ENCODE measurements around the gene BMPER.

The BMPER gene

GRCh38 chr7:33940503-33940902 lies 35.2 kb downstream of the BMPER start:
- Histone ChIP-seq H3K9me3 (ENCODE audit: low read length) (no peaks in the 10 kb centered on the region), H3K36me3 (ENCODE audit: insufficient read depth, low read length) (no peaks in the 10 kb centered on the region), H3K4me3 (ENCODE audit: low read length) (no peak overlapping the region), H2AFZ (ENCODE audit: low read depth, low read length) (no peak overlapping the region), H3K4me1 (ENCODE audit: insufficient read depth, low read length) (no peaks in the 10 kb centered on the region), H3K27me3 (ENCODE audit: insufficient read depth, low read length) (no peaks in the 10 kb centered on the region)

GRCh38 chr7:33941418-33941817 lies 36.1 kb downstream of the BMPER start:
- Histone ChIP-seq H3K4me3 (ENCODE audit: low read length) (no peak overlapping the region), H3K27me3 (ENCODE audit: insufficient read depth, low read length) (no peaks in the 10 kb centered on the region), H3K36me3 (ENCODE audit: insufficient read depth, low read length) (no peaks in the 10 kb centered on the region), H2AFZ (ENCODE audit: low read depth, low read length) (no peak overlapping the region), H3K9me3 (ENCODE audit: low read length) (no peaks in the 10 kb centered on the region), H3K4me1 (ENCODE audit: insufficient read depth, low read length) (no peaks in the 10 kb centered on the region)

- no peaks in the 10 kb centered on the region for H3K27me3 ChIP-seq (ENCODE audit: insufficient read depth, low read length)
- H3K36me3 ChIP-seq (ENCODE audit: insufficient read depth, low read length), result no peaks in the 10 kb centered on the region
- no peaks in the 10 kb centered on the region for H3K4me1 ChIP-seq (ENCODE audit: insufficient read depth, low read length)
- H3K4me3 ChIP-seq (ENCODE audit: low read length), result no peak overlapping the region
- no peaks in the 10 kb centered on the region for H3K9me3 ChIP-seq (ENCODE audit: low read length)
- no peak overlapping the region for H2AFZ ChIP-seq (ENCODE audit: low read depth, low read length)
Observed at GRCh38 chr7:33946094-33946699, 40.9 kb downstream of the BMPER start.

GRCh38 chr7:33950047-33950714 lies 44.8 kb downstream of the BMPER start:
- Histone ChIP-seq H2AFZ (ENCODE audit: low read depth, low read length) (no peak overlapping the region), H3K4me1 (ENCODE audit: insufficient read depth, low read length) (no peaks in the 10 kb centered on the region), H3K4me3 (ENCODE audit: low read length) (no peak overlapping the region), H3K27me3 (ENCODE audit: insufficient read depth, low read length) (no peaks in the 10 kb centered on the region), H3K36me3 (ENCODE audit: insufficient read depth, low read length) (no peaks in the 10 kb centered on the region), H3K9me3 (ENCODE audit: low read length) (no peaks in the 10 kb centered on the region)

GRCh38 chr7:33952824-33953223 lies 47.5 kb downstream of the BMPER start:
- Histone ChIP-seq H3K36me3 (ENCODE audit: insufficient read depth, low read length) (no peaks in the 10 kb centered on the region), H2AFZ (ENCODE audit: low read depth, low read length) (no peak overlapping the region), H3K9me3 (ENCODE audit: low read length) (no peaks in the 10 kb centered on the region), H3K4me3 (ENCODE audit: low read length) (no peak overlapping the region), H3K4me1 (ENCODE audit: insufficient read depth, low read length) (no peaks in the 10 kb centered on the region), H3K27me3 (ENCODE audit: insufficient read depth, low read length) (no peaks in the 10 kb centered on the region)

- H3K9me3 ChIP-seq (ENCODE audit: low read length), result no peaks in the 10 kb centered on the region
- H3K27me3 ChIP-seq (ENCODE audit: insufficient read depth, low read length), result no peaks in the 10 kb centered on the region
- no peak overlapping the region for H3K4me3 ChIP-seq (ENCODE audit: low read length)
- H3K36me3 ChIP-seq (ENCODE audit: insufficient read depth, low read length), result no peaks in the 10 kb centered on the region
- H2AFZ ChIP-seq (ENCODE audit: low read depth, low read length), result no peak overlapping the region
- no peaks in the 10 kb centered on the region for H3K4me1 ChIP-seq (ENCODE audit: insufficient read depth, low read length)
Observed at GRCh38 chr7:33958104-33958503, 52.8 kb downstream of the BMPER start.

- Histone ChIP-seq H3K4me3 (ENCODE audit: low read length) (no peak overlapping the region), H3K36me3 (ENCODE audit: insufficient read depth, low read length) (no peaks in the 10 kb centered on the region), H3K4me1 (ENCODE audit: insufficient read depth, low read length) (no peaks in the 10 kb centered on the region)
Observed at GRCh38 chr7:33959676-33960075, 54.3 kb downstream of the BMPER start.

GRCh38 chr7:33961948-33962347 lies 56.6 kb downstream of the BMPER start:
- H3K4me1 ChIP-seq (ENCODE audit: insufficient read depth, low read length), result no peaks in the 10 kb centered on the region
- H3K9me3 ChIP-seq (ENCODE audit: low read length), result no peaks in the 10 kb centered on the region
- H3K4me3 ChIP-seq (ENCODE audit: low read length), result no peak overlapping the region
- no peaks in the 10 kb centered on the region for H3K36me3 ChIP-seq (ENCODE audit: insufficient read depth, low read length)
- H2AFZ ChIP-seq (ENCODE audit: low read depth, low read length), result no peak overlapping the region
- H3K27me3 ChIP-seq (ENCODE audit: insufficient read depth, low read length), result no peaks in the 10 kb centered on the region

More at GRCh38 chr7:33959676-33960075, 54.3 kb downstream of the BMPER start:
- Histone ChIP-seq H2AFZ (ENCODE audit: low read depth, low read length) (no peak overlapping the region), H3K27me3 (ENCODE audit: insufficient read depth, low read length) (no peaks in the 10 kb centered on the region), H3K9me3 (ENCODE audit: low read length) (no peaks in the 10 kb centered on the region)

- H3K9me3 ChIP-seq (ENCODE audit: low read length), result no peaks in the 10 kb centered on the region
- no peaks in the 10 kb centered on the region for H3K4me1 ChIP-seq (ENCODE audit: insufficient read depth, low read length)
- no peaks in the 10 kb centered on the region for H3K36me3 ChIP-seq (ENCODE audit: insufficient read depth, low read length)
- no peaks in the 10 kb centered on the region for H3K27me3 ChIP-seq (ENCODE audit: insufficient read depth, low read length)
- no peak overlapping the region for H2AFZ ChIP-seq (ENCODE audit: low read depth, low read length)
- no peak overlapping the region for H3K4me3 ChIP-seq (ENCODE audit: low read length)
Observed at GRCh38 chr7:33964417-33965182, 59.3 kb downstream of the BMPER start.

GRCh38 chr7:33965183-33965744 lies 59.9 kb downstream of the BMPER start:
- no peaks in the 10 kb centered on the region for H3K36me3 ChIP-seq (ENCODE audit: insufficient read depth, low read length)
- no peaks in the 10 kb centered on the region for H3K4me1 ChIP-seq (ENCODE audit: insufficient read depth, low read length)
- no peaks in the 10 kb centered on the region for H3K9me3 ChIP-seq (ENCODE audit: low read length)
- no peaks in the 10 kb centered on the region for H3K27me3 ChIP-seq (ENCODE audit: insufficient read depth, low read length)
- H2AFZ ChIP-seq (ENCODE audit: low read depth, low read length), result no peak overlapping the region
- H3K4me3 ChIP-seq (ENCODE audit: low read length), result no peak overlapping the region

GRCh38 chr7:33968591-33968990 lies 63.3 kb downstream of the BMPER start:
- Histone ChIP-seq H3K4me1 (ENCODE audit: insufficient read depth, low read length) (no peaks in the 10 kb centered on the region), H3K36me3 (ENCODE audit: insufficient read depth, low read length) (no peaks in the 10 kb centered on the region), H3K27me3 (ENCODE audit: insufficient read depth, low read length) (no peaks in the 10 kb centered on the region), H2AFZ (ENCODE audit: low read depth, low read length) (no peak overlapping the region), H3K9me3 (ENCODE audit: low read length) (no peaks in the 10 kb centered on the region), H3K4me3 (ENCODE audit: low read length) (no peak overlapping the region)

- Histone ChIP-seq H3K4me3 (ENCODE audit: low read length) (no peak overlapping the region), H3K36me3 (ENCODE audit: insufficient read depth, low read length) (no peaks in the 10 kb centered on the region), H3K9me3 (ENCODE audit: low read length) (no peaks in the 10 kb centered on the region), H2AFZ (ENCODE audit: low read depth, low read length) (no peak overlapping the region), H3K4me1 (ENCODE audit: insufficient read depth, low read length) (no peaks in the 10 kb centered on the region), H3K27me3 (ENCODE audit: insufficient read depth, low read length) (no peaks in the 10 kb centered on the region)
Observed at GRCh38 chr7:33970536-33970935, 65.2 kb downstream of the BMPER start.

GRCh38 chr7:33971106-33971505 lies 65.8 kb downstream of the BMPER start:
- no peak overlapping the region for H3K4me3 ChIP-seq (ENCODE audit: low read length)
- H2AFZ ChIP-seq (ENCODE audit: low read depth, low read length), result no peak overlapping the region
- no peaks in the 10 kb centered on the region for H3K4me1 ChIP-seq (ENCODE audit: insufficient read depth, low read length)
- H3K36me3 ChIP-seq (ENCODE audit: insufficient read depth, low read length), result no peaks in the 10 kb centered on the region
- no peaks in the 10 kb centered on the region for H3K27me3 ChIP-seq (ENCODE audit: insufficient read depth, low read length)
- no peaks in the 10 kb centered on the region for H3K9me3 ChIP-seq (ENCODE audit: low read length)
